HG03571 (cell line): ENCODE measurements around the gene LRRC45.

ENCODE experiments used
- ATAC-seq: cut with Tn5 transposase; IDR thresholded peaks from one replicate; pipeline ENCODE4 v1.9.1; 2021; ENCODE audit not compliant: unreplicated experiment

The LRRC45 gene

DNA sequence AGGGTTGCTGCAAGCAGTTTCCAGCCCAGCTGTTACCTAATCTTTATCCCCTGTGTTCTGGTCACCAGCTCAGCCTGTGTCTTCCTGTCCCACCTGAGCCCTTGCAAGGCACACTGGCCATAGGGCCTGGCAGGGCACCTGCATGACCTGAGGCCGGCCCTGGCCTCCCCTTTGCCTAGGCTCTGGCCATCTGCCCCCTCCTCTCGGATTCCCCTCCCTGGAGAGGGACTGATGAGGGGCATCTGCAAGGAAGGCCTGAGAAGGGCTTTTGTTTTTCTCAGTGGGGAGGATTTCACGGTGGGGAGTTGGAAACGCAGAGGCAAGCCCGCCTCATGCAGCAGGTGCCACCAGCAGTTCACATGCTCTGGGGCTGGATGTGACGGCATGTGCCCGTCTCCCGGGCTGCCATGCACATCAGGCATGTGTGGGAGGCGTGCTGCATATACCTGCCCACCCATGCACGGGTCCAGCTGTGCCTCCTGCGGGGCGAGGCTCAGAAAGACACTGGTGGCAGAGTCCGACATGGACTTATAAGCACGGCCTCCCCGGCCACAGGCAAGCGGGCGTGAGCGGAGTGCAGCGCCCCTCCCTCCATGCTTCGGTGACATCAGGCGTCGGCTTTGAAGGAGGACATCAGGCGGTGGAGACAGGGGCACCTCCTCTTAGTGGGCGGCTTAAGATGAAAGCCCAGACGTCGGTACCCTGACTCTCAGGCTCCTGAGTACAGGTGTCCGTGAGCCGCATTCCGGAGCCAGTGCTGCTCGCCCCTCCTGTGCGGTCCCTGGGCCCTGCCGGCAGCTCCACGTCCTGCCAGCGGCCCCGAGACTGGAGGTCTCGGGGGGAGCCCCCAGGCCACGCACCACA, 29.1 kb upstream of the LRRC45 start:
- no peak for ATAC-seq

DNA sequence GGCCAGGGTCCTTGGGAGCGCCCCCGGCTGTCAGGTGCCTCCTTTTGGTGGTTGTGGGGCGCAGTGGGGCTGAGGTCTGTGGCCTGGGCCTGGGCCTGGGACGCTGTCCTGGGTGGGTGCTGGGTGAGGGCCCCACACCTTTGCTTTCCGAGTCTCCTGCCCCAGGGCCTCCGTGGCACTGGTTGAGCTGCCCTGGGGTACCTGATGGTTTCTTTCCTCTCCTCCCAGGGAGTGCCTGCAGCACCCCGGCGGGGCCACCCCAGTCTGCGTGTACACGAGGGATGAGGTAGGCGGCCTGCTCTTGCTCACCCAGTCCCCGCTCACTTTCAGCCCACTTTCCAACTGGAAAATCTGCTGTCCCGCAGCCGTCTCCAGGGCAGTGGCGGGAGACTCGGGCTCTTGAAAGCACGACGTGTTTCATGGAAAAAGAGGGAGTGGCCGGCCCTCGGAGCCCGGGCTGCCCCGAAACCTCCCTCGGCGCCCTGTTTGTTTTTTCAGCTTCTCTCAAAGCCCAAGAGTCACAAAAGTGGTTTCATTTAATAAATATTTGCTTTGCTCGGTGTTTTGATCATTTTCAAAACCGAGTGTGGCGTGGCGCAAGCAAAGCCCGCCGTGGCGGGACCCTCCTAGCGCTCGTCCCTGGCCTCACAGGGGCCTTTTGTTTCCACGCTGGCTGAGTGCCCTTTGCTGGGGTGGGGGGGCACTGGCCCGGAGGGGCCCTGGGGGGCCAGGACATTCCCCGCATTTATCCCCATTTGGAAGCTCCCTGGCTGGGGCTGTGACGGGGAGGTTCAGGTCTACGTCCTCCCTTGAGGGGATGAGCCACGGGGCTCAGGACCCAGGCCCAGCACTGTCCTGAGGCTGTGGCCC, 28.3 kb upstream of the LRRC45 start:
- ATAC-seq: no peak

DNA sequence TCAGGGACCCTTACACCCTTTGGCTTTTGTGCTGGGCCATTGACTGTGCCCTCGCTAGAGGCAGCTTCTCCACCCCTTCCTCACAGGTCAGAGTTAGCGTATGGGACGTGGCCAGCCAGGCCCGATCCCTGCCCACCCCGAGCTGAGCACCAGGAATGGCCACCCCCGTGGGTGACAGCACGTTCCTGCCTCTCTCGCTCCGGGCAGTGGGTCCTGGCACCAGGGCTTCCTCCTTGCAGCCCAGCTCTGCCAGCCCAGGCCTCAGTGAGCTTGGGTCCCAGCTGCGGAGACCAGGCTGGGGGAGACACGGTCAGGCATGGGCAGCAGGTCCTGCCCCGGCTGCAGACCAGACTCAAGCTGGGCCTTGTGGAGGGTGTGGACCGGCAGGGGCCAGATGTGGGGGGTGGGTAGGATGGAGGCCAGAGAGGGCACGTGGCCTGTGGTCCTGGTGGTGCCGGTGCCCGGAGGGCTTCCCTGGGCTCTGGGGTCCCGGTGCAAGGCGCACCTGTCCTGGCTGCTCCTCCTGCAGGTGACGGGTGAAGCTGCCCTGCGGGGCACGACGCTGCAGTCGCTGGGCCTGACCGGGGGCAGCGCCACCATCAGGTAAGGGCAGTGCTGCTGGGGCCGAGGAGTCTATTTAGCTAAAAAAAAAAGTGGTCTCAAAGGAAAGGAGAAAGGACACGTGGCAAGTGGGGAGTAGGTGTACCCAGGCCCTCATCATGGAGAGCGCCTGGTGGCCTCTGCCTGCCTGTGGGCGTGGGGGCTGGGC, 27.5 kb upstream of the LRRC45 start:
- no peak for ATAC-seq

DNA sequence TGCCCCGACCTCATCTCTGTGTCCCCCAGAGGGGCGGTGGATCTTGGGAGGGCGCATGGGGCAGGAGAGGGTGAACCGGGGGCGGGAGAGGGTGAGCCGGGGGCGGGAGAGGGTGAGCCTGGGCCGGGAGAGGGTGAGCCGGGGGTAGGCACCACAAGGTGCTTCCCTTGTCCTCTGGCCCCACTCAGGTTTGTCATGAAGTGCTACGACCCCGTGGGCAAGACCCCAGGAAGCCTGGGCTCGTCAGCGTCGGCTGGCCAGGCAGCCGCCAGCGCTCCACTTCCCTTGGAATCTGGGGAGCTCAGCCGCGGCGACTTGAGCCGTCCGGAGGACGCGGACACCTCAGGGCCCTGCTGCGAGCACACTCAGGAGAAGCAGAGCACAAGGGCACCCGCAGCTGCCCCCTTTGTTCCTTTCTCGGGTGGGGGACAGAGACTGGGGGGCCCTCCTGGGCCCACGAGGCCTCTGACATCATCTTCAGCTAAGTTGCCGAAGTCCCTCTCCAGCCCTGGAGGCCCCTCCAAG, 26.8 kb upstream of the LRRC45 start:
- no peak for ATAC-seq

DNA sequence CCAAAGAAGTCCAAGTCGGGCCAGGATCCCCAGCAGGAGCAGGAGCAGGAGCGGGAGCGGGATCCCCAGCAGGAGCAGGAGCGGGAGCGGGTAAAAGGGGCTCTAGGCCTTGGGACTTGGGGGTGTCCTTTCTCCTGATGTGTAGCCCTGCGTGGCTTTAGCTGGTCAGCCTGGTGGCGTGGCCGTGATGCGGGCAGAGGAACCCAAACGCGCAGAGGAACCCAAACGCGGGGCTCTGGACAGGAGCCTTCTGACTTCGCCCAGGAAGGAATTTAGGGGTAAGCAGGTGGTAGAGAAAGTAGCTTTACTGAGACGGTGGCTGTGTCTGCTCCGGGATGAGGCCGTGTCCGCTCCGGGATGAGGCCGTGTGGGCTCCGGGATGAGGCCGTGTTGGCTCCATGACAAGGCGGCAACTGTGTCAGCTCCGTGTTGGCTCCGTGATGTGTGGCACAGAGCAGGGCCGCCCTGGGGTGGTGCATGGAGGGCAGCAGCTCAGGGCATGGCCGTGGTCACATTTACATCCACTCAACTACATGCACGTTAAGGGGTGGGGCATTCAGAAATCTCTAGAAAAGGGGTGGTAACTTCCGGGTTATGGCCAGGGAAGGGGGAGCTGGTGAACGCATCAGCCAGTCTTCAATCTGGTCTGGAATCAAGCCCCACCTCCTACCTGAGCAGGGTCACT, 26.2 kb upstream of the LRRC45 start:
- no peak for ATAC-seq

DNA sequence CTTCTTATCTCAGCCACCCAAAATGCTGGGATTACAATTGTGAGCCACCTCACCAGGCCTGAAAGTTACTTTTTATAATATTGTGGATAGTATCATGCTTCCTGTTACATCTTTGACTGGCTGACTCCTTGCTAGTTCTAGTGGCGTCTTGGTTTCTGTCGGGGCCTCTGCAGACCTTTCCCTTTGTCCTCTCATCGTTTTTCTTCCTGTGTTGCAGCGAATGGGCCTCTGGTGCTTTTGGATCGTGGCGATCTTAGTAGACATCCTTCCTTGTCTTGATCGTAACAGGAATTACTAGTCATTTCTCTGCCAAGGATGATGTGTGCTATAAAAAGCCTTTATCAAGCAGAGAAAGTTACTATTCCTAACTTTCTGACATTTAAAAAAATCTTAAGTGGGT, 24.9 kb upstream of the LRRC45 start:
- ATAC-seq: no peak

DNA sequence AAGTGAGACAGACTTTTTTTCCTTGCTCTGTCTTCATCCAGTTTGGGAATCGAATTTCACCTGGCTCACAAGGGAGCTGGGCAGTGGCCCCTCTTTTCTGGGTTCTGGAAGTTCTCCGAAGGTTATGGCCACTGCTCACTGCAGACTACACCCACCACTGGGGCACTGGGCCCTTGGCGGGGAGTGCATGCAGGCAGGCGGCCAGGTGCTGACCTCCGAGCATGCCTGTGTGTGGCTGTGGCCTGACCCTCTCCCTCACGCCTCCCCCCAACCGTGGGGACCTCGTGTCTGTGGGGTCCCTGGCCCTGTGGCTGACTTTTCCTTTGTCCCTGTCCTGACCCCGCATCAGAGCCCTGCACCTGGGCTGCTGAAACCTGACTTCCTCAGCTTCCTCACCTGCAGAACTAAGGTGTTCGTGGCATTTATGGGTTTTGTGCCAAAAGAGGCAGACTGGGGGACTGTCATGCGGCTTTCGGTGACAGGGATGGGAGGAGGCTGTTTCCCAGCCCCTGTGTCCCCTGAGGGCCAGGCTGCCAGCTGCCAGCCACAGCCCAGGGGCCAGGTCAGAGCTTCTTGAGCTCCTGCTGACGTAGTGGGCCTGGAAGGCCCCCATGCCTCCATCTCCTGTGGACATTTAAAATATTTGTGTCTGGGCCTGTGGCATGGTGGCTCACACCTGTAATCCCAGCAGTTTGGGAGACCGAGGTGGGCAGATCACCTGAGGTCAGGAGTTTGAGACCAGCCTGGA, 24.2 kb upstream of the LRRC45 start:
- ATAC-seq: no peak

DNA sequence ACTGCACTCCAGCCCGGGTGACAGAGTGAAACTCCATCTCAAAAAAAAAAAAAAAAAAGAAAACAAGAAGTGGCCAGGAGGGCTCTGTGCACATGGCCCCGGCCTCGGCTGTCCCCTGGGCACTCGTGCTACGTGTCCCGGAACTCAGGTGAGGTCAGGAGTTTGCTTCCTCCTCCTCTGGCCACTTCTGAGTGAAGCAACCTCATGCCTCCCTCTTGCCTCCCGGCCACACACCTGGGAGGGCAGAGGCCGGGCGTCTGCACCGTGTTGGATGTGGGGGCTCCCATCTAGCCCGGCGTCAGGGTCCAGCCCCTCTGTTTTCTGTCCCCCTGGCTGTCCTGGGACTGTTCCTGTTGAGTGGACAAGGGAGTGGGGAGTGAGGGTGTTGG, 23.5 kb upstream of the LRRC45 start:
- no peak for ATAC-seq

DNA sequence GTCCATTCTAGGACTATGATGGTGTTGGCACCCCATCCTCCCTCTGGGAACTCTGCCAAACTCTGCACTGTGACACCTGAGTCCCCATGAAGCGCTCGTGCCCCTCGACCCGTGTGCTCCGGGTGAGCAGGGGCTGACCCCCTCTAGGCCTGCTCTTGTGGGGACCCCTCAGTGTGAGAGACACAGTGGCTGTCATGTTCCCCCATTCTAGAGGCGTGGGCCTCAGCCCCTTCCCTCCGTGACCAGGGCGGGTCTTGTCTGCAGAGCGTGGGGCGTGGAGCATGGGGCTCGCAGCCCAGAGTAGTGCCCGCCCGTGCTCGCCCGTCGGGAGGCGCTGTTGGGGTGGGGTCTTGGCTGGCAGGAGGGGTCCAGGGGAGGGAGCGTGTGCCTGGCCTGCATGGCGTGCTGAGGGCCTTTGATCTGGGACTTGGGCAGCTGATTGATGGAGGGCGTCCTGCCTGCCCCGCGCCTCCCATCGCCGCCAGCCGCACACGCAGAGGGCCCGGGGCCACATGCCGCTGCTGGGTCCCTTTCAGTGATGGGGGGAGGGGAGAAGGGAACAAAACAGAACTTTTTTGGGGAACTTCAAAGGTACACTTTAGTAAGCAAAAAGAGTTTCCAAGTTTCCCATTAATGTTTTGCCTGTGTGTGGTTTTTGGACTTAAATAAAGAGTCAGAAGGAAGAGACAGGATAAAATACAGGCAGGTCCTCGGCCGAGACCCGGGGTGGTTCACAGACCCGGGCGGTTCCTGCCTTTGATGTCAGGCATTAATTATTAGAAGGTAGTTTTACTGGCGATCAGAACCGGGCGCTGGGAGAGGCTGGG, 22.9 kb upstream of the LRRC45 start:
- no peak for ATAC-seq

DNA sequence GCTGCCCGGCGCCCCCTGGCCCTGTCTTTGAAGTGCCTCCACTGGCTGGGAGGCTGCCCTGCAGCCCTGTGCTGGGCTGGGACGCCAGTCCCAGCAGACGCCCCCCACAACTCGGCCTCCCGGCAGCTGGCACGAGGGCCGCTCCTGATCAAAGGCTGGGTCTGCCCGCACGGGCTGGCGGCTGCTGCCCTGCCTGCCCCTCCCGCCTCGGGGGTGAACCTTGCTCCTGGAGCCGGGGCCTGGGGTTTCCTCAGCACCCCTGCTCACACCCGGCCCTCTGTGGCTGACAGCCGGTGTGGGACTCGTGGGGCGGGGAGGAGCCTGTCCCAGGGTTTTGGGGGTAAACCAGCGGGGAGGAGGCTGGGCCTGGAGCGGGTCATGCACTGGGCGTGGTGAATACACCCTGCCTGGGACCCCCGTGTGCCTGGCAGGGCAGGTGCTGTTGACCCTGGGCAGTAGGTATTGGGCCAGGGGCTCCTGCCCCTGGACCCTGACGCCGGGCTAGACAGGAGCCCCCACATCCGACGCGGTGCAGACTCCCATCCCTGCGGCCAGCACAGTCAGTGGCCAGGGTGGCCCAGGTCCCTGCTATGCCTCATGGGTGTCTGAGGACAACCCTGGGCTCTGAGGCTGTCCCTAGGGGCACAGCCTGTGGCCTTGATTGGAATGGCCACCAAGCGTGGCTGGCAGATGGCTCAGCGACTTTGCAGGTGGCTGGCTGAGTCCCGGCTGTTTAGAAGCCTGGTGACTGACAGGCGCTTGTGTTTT, 22.1 kb upstream of the LRRC45 start:
- ATAC-seq: no peak

DNA sequence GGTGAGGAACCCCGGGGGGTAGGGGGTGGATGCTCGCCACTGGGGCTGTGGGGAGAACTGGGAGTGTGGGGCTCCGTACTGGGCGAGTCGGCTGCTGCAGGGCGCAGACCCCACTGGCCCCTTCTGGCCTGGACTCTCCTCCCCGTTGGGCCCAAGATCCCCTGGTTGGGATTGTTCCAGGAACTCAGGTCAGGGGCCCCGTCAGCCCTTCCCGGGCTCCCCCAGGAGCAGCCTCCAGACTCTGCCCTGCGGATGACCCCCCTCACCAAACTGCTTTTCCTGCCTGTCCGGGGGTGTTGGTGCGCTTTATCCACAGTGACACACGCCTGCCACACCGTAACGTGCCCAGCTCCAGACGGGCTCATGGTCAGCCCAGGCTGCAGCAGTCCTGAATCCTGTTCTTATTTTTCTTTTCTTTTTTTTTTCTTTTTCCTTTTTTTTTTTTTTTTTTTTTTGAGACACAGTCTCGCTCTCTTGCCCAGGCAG, 21.5 kb upstream of the LRRC45 start:
- ATAC-seq: no peak

DNA sequence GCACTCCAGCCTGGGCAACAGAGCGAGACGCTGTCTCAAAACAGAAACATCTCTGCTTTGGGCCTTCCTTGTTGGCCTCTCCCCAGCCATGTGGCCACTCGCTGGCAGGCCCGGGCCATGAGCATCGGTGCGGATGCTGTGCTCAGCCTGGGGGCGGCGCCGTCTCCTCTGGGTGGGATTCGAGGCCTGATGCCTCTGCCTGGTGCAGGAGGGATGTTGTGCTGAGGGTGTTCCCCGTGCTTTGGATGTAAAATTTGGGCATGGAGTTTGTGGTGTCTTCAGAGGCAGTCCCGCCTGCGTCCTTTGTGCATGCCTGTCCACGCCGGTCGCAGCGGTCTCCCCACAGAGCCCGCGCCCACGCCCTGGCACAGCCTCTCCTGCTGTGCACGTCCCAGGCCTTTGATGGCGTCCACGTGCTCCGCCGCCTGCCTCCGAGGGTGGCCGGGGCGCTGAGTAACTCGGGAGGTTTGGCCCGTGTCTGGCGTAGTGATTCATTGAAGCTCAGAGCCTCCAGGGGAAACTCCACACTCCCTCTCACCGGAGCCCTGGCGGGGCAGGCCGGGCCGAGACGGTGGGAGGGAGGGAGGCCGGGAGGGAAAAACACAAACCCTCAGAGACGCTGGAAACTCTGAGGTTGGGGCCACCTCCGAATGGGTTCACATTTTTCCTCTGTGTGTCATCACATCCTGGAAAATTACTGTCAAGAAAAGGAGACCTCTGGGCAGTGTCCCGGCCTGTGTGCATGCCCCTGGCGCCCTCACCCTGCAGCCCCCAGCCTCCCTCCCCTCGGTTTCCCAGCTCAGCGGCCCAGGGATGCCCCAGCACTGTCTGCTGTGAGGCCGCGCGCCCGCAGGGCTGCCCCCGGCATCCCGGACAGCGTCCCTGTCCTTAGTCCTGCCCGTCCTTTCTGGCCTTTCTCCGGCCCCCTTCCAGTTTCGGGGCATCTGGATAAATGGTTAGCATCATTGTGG, 19.4 kb upstream of the LRRC45 start:
- ATAC-seq: no peak

DNA sequence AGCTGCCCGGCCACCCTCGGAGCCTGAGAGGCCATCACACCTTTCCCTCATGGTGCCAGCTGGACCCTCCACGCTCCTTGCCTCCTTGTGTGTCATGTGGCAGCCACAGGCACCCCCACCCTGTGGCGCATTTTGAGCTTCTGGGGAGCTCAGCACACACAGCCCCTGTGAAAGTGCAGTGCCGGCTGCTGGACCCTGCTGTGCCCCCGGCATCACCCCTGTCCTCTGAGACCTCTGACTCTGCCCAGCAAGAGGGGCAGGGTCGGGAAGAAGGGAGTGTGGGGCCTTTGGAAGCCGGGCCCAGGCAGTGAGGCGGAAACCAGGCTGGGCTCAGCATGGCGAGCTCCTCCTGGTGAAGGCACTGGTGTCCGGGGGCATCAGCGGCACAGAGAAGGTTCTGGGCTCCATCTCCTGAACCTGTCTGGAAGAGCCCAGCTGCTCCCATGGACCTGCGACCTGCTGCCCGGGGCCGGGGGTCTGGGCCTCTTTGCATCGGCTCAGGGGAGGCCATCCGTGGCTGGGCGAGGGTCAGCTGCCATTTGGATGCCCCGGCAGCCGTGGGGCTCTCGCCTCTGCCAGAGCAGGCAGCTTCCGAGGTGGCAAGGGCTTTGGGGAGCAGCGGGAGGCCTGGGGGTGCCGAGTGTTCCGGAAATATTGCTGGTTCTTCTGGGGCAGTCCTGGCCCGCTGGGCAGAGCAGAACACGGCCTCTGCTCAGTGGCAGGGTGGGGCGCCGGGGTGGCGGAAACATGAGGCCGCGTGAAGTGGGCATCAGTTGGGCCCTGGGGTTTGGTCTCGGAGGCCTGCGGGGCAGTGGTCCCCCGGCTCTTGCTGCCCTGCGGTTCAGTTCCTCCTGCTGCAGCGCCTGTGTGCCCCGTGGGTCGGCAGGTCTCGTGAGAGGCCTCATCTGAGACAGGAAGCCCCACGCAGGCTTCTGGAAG, 18.3 kb upstream of the LRRC45 start:
- no peak for ATAC-seq

DNA sequence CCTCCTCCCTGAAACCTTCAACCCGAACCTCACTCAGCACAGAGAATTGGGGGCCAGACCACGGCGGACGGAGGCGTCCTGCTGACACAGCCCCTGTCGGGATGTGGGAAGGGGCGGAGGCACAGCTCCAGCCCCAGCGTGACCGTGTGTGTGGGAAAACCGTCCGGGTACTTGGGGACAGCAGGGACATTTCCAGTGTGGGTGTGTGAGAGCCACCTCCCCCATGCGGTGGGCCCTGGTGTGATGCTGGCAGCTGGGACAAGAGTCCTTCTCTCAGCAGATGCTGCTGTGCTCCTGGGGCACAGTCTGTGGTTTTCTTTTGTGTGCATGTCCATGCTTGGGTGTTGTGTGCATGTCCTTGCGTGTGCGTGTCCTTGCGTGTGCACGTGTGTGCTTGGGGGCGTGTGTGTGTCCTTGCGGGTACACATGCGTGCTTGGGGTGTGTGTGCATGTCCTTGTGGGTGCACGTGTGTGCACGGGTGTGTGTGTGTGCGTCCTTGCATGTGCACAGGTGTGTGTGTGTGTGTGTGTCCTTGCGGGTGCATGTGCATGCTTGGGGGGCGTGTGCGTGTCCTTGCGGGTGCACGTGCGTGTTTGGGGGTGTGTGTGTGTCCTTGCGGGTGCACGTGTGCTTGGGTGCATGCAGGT, 17.3 kb upstream of the LRRC45 start:
- no peak for ATAC-seq

DNA sequence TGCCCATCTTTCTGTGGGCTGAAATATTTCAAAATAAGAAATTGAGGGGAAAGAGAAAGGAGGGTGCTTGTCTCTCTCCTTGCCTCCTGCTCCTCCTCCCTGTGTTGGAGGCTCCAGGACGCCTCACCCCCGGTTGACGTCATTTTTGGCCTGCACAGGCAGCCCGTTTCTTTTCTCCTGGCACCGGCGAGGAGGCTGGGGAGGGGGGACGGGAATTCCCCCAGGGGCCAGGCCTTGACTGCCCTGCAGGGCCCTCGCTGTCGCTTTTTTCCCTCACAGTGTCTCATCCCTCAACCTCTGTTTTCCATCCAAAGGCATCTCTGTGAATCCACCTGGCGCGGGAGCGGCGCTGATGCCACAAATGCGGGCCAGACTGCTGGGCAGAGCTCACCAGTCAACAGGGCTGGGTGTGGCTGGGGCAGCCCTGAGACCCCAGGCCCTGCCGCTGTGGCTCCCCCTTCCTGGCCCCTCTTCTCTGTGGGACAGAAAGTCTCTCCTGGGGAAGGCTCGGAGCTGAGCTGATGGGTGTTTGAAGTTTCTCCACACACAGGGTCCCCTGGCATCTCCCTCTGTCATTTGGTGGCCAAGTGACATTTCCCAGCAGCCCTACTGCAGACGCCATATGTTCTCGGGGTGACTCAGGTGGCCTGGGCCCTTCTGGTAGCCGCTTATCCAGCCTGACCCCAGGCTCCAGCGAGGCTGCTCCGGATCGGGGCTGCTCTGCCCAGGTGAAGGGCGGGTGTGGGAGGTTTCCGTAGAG, 16.5 kb upstream of the LRRC45 start:
- no peak for ATAC-seq
